RWPE1 (cell line): ENCODE measurements around the gene BCR.

ENCODE experiments used
- CTCF ChIA-PET: fragments of 350-600 bp; sonication (Branson Sonifier 250); formaldehyde crosslinking; extraction: SDS; loops from one replicate; lab custom pipeline; 2021; lab: Yijun Ruan, JAX
- POLR2A ChIA-PET: fragments of 400-600 bp; formaldehyde crosslinking; extraction: SDS; loops from one replicate; lab custom pipeline; 2020; ENCODE audit warnings: antibody characterized with exemption; ENCODE audit not compliant: low non-redundant PET; lab: Yijun Ruan, JAX
- DNase-seq: peaks from one replicate; pipeline ENCODE4 v3.0.0; 2012; ENCODE audit warnings: low spot score
- H3K27ac ChIP-seq: fragments of 450-650 bp; 2 replicates; pipeline ENCODE4 v1.5.1; 2017
- TF ChIP-seq, protein P1 (sequence below): fragments of 450-650 bp; conservative IDR thresholded peaks from 2 replicates; pipeline ENCODE4 v1.5.1; 2017; ENCODE audit warnings: low read depth, mild to moderate bottlenecking

The BCR gene

GRCh38 chr22:23236026-23236425, 55.7 kb downstream of the BCR start:
- ChIA-PET POLR2A (no interaction called here), CTCF (no interaction called here)
- TF ChIP-seq, protein P1, sequence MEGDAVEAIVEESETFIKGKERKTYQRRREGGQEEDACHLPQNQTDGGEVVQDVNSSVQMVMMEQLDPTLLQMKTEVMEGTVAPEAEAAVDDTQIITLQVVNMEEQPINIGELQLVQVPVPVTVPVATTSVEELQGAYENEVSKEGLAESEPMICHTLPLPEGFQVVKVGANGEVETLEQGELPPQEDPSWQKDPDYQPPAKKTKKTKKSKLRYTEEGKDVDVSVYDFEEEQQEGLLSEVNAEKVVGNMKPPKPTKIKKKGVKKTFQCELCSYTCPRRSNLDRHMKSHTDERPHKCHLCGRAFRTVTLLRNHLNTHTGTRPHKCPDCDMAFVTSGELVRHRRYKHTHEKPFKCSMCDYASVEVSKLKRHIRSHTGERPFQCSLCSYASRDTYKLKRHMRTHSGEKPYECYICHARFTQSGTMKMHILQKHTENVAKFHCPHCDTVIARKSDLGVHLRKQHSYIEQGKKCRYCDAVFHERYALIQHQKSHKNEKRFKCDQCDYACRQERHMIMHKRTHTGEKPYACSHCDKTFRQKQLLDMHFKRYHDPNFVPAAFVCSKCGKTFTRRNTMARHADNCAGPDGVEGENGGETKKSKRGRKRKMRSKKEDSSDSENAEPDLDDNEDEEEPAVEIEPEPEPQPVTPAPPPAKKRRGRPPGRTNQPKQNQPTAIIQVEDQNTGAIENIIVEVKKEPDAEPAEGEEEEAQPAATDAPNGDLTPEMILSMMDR, result no peak
- peak overlapping the region; percentile 57 for H3K27ac ChIP-seq
- DNase-seq, result no peak

GRCh38 chr22:23236440-23237184, 56.3 kb downstream of the BCR start:
- TF ChIP-seq, protein P1, result no peak
- DNase-seq, result no peak
- POLR2A ChIA-PET, result no interaction called here
- peak overlapping the region; percentile 57 for H3K27ac ChIP-seq
- CTCF ChIA-PET, result no interaction called here

DNA sequence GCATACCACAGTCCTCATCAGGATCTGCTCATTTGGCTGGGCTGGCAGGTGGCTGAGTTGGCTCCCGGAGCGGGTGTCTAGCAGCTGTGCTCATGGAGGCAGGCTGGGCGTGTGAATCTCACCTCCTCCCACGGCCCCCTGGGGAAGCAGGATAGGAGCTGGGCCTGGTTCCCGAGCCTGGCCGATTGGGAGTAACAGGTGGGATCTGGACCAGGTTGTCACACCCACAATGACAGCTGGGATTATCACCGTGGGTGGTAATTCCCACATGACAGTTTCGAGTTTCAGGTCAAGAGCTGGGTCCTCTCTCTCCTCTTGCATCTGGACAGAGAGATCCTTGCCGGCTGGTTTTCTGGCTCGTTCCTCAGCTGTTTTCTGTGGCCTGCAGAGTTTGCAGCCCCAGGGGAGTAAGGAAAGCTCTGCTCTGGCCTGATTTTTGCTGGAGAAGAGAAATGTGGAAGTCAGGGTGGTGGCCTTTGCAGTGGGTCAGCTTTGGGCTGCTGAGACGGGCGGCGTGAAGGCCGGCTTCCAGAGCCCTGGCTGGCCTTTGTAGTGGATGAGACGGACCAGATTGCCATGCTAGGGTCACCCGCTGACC, 57.0 kb downstream of the BCR start:
- TF ChIP-seq, protein P1, result no peak
- peak overlapping the region; percentile 57 for H3K27ac ChIP-seq
- ChIA-PET CTCF (no interaction called here), POLR2A (no interaction called here)
- no peak for DNase-seq

DNA sequence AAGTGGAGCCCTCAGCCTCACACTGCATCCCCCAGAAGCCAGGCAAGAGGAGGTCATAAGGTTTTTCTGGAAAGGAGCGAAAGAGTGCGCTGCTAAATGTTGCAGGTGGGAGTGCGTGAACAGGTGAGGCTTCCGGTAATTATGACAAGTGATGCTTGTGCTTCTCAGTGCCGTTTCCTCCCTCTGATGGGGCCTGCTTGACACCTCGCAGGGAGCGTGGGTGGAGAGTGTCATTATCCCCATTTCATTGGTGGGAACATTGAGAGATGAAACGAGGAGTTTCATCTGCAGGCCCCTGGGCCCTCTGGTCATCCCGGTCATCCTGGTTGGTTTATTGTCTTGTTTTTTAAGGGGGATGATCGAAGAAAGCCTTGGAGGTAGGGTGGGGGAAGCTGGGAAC, 57.5 kb downstream of the BCR start:
- DNase-seq, result no peak
- TF ChIP-seq, protein P1, result no peak
- H3K27ac ChIP-seq, result peak overlapping the region; percentile 57
- ChIA-PET CTCF (no interaction called here), POLR2A (no interaction called here)

GRCh38 chr22:23238707-23239106, 58.4 kb downstream of the BCR start:
- TF ChIP-seq, protein P1, result no peak
- no peak for DNase-seq
- ChIA-PET POLR2A (no interaction called here), CTCF (no interaction called here)
- peak overlapping the region; percentile 35 for H3K27ac ChIP-seq

- POLR2A ChIA-PET, result no interaction called here
These were observed 59.1 kb downstream of the BCR start for GRCh38 chr22:23239429-23239828.

More at GRCh38 chr22:23239429-23239828, 59.1 kb downstream of the BCR start:
- DNase-seq, result no peak
- CTCF ChIA-PET, result no interaction called here
- TF ChIP-seq, protein P1, result no peak
- peak overlapping the region; percentile 35 for H3K27ac ChIP-seq
